GM19351 (cell line): ENCODE results near the gene WWTR1.

Experiments used
- ATAC-seq: cut with Tn5 transposase; IDR thresholded peaks from one replicate; pipeline ENCODE4 v1.9.1; 2021; ENCODE audit warnings: mild to moderate bottlenecking, moderate library complexity; ENCODE audit not compliant: unreplicated experiment

WWTR1 gene

GRCh38 chr3:149657926-149658743 is at the start of gene WWTR1:
TSS of gene WWTR1 (minus strand) at chr3:149658025. CDS start at chr3:149657306, 719 bp downstream.
- peak; percentile 79 for ATAC-seq

DNA sequence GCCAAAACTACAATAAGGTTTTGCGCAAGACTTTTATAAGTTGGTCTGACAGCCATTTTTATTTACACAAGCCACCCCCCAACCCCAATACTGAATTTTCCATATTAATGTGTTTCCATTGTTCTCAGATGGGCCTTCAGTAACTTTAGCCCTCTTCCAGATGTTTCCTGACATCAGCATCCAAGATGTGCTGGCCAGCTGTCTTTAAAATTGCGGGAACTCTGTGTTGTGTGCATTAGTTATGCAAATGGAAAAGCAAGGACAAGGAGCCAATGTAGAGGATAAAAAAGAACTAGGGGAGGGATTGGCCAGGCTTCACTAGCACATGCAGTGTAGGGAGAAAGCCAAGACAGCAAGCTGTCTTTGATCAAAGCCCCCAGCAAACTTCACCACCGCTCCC is 49.1 kb upstream of the WWTR1 start:
- ATAC-seq, result no peak

- ATAC-seq, result no peak
Observed at GRCh38 chr3:149705416-149705815, 47.6 kb upstream of the WWTR1 start.

DNA sequence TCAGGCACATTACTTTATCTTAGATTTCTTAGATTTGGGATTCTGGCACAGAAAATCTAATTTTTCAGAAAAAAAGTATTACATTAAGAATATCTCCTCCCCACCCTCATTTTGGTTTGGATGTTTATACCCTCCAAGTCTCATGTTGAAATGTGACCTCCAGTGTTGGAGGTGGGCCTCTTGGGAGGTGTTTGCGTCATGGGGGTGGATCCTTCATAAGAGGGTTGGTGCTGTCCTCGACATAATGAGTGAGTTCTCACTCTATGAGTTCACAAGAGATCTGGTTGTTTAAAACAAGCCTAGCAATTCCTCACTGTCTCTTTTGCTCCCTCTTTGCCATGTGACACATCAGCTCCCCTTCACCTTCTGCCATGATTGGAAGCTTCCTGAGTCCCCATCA is 45.6 kb upstream of the WWTR1 start:
- ATAC-seq, result no peak

DNA sequence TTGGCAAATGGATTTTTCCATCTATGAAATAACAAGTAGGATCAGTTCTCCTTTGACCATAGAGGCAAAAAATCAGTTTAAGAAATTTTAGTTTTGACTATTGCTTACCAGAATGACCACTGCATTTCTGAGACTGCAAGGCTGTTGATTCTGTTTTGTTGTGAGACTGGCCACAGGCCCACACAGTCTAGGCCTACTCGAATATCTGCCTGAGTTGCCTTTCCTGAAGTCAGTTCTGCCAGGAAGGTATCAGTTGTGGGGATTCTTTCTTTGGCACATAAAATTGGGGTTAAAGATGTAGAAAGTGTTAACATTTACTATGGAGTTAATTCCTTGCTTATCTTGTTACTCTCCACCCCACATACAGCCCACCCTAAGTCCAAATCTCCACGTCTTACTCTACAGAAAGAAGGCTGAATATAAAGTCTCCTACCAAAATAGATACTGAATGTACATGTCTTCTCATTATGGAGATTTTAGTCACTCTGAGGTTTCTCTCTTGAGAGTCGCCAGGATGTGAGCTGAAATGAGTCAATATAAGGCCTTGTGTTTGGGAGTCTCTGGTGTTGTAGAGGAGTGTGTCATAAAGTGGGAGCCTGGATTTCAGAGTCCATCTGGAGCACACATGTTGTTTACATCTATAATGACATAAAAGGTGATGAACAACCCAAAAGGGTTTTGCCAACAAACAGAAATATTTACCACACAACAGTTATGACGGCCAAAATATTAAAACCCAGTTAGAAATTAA is 45.0 kb upstream of the WWTR1 start:
- ATAC-seq, result no peak

- peak; percentile 52 for ATAC-seq
Observed at GRCh38 chr3:149701977-149702350, 44.1 kb upstream of the WWTR1 start.

DNA sequence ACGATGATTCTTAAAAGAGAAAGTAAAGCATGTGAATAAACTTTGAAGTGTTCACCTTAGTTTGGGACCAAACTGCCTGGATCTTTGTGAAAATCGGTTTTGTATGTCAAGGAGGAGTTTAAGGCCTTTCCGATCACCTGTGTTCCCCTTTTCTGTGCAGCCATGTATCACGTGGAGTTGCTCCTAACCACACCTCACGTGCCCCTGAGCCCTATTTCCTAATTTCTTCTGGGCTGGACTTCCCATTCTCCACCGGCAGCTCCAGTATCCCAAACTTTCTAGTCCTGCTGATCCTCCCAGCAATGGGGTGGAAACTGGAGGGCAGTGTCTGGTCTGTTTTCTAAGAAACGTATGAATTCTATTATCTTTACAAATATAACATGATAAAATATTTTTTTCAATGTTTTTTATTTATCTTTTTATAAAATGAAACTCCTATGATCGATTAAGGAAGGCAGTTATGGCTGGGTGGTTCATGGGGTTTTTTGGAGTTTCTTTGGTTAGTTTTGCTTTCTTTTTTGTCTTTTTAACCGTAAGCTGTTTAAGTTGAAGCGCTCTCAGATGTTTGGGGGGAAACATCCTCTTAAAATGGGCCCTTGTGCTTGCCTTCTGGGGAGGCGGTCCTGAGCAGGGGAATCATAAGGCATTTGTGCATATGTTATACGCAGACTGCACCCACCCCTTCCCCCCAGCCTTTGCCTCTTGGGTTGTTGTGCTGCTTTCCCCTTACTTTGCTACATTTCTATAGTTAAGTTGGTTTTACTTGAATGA is 43.6 kb upstream of the WWTR1 start:
- ATAC-seq, result peak; percentile 65

DNA sequence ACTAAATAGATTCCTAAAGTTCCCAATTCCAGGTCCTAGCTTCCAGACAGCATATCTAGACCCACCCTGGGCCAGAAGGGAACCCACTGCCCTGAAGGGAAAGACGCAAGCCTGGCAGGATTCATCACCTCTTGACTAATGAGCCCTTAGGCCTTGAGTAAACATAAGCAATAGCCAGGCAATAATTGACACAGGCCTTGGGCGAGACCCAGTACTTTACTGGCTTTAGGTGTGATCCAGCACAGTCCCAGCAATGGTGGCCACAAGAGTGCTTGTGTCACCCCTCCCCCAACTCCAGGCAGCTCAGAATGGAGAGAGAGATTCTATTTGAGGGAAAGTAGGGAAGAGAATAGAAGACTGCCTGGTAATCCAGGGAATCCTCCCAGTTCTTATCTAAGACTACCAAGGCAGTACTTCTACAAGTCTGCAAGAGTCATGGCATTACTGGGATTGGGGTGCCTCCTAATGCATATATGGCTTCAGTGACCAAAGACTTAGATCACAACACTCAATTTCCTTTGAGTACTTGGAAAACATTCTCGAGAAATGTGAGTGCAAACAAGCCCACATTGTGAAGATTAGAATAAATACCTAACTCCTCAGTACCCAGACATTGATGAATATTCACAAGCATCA is 30.4 kb upstream of the WWTR1 start:
- no peak for ATAC-seq

- no peak for ATAC-seq
Observed at GRCh38 chr3:149686996-149687395, 29.2 kb upstream of the WWTR1 start.

- no peak for ATAC-seq
Observed at GRCh38 chr3:149678351-149678950, 20.6 kb upstream of the WWTR1 start.

- no peak for ATAC-seq
Observed at GRCh38 chr3:149673393-149673792, 15.6 kb upstream of the WWTR1 start.

- peak; percentile 84 for ATAC-seq
Observed at GRCh38 chr3:149670742-149671492, 13.1 kb upstream of the WWTR1 start.

DNA sequence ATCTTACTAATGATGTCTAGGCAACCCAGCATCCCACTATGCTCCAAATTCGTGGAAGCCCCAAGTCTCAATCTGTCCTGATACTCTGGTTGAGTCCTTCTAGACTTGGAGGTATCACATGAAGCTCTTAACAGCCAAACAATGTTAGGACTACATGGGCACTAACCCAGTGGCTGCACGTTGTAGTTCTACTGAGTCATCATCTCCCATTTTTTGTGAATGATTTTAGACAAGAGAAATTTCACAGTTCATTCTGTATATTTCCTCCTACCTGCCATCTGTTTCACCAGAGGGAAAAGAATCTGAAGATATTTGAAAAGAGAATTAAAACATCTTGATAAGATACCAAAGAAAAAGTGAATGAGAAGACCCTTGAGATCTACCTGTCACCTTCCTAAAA is 9.8 kb upstream of the WWTR1 start:
- no peak for ATAC-seq

- ATAC-seq, result no peak
Observed at GRCh38 chr3:149663966-149664365, 6.1 kb upstream of the WWTR1 start.

- ATAC-seq, result no peak
Observed at GRCh38 chr3:149662240-149662887, 4.5 kb upstream of the WWTR1 start.

DNA sequence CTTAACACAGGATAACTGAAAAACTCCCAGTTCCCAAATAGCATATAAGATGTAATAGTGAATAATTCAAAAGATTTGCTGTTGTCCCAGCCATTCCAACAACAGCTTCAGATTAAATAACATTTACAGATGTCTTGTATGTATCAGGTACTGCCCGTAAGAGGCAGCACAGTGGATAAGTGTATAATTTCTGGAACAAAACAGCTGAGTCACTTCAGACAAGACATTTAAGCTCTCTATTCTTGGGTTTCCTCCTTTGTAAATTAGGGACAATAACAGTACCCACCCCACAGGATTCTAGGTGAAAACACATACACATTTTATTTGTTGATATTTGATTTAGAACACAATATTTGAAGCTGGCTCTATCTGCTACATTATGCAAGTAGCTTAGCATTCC is 2.6 kb upstream of the WWTR1 start:
- no peak for ATAC-seq

DNA sequence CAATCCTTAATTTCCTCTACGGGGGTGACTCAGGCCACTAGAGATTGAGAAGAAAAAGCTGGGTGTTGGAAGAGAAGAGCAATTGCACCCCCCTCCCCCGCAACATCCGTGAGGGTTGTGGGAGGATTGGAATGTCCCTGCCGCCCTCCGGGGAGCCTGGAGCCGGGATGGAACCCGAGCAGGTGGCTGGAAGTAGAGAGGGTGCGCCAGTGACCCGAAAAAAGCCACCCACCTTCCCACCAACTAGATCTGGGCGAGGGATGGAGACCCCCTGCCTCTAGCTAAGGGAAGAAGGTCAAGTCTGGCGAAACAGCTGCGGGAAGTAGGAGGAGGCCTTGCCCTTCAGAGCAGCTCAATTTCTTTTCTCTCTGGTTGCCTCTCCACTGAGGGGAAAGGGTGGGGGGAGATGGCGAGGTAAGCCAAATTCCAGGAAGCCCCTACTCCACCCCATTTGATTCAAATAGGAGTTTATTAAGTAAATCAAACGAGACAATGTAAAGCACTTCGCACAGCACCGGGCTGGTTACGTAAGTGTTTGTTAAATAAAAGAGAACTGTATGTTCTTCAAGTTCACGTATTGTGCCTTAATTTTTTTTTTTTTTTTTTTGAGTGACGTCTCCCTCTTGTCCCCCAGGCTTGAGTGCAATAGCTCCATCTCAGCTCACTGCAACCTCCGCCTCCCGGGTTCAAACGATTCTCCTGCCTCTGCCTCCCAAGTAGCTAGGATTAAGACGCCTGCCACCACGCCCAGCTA is 1.1 kb upstream of the WWTR1 start:
- ATAC-seq, result peak; percentile 20

DNA sequence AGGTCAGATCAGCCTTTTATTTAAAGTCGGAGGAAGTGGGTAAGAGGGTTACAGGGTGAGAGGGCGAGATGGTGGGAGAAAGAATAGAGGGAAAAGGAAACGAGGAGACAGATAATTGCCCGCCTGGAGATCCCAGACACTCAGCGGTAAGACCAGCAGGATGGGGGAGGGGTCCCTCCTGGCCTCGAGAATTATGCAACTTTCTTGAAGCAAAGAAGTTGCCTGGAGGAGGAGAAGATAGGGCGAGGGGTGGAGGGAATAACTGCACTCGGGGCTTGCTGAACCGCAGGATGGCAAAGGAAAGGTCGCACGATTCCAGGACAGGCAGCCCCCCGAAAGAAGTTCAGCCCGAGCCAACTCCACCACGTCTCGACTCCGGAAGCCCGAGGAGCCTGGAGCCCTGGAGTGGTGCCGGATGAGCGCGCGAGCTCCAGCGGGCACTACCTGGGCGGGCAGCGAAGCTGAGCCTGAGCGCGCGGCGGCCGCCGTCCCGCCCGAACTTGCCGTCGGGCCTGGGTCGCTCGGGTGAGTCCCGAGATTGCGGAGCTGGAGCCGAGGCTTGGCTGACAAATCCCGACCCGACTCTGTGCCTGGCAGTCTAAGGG is 402 bp downstream of the WWTR1 start:
- peak; percentile 27 for ATAC-seq
